GM21737 (cell line): ENCODE results near the gene RET.
A peak's percentile ranks its signal among the peaks of the same experiment; 100 is the strongest.

Experiments used
- ATAC-seq: cut with Tn5 transposase; IDR thresholded peaks from one replicate; pipeline ENCODE4 v1.9.1; 2021; ENCODE audit warnings: mild to moderate bottlenecking, moderate library complexity; ENCODE audit not compliant: unreplicated experiment

RET gene

GRCh38 chr10:43118631-43119415, 42.0 kb downstream of the RET start:
- ATAC-seq: no peak

GRCh38 chr10:43119416-43120115, 42.7 kb downstream of the RET start:
- ATAC-seq: no peak

GRCh38 chr10:43120116-43120928, 43.5 kb downstream of the RET start:
- ATAC-seq: no peak

- peak; percentile 86 for ATAC-seq
Observed at GRCh38 chr10:43120929-43121314, 44.1 kb downstream of the RET start.

GRCh38 chr10:43121444-43121843, 44.6 kb downstream of the RET start:
- ATAC-seq: no peak

- no peak for ATAC-seq
Observed at GRCh38 chr10:43122096-43122495, 45.2 kb downstream of the RET start.

GRCh38 chr10:43122826-43123225, 46.0 kb downstream of the RET start:
- ATAC-seq: no peak

GRCh38 chr10:43123361-43124093, 46.7 kb downstream of the RET start:
- no peak for ATAC-seq

GRCh38 chr10:43124094-43124521, 47.2 kb downstream of the RET start:
- no peak for ATAC-seq

GRCh38 chr10:43124574-43125273, 47.9 kb downstream of the RET start:
- ATAC-seq: no peak

- no peak for ATAC-seq
Observed at GRCh38 chr10:43125274-43125845, 48.5 kb downstream of the RET start.

GRCh38 chr10:43125881-43126731, 49.2 kb downstream of the RET start:
- no peak for ATAC-seq

GRCh38 chr10:43126759-43127424, 50.0 kb downstream of the RET start:
- no peak for ATAC-seq

- no peak for ATAC-seq
Observed at GRCh38 chr10:43127442-43127841, 50.6 kb downstream of the RET start.

GRCh38 chr10:43128331-43128730, 51.5 kb downstream of the RET start:
- ATAC-seq: no peak

- ATAC-seq: peak; percentile 59
Observed at GRCh38 chr10:43128958-43129706, 52.3 kb downstream of the RET start.

GRCh38 chr10:43130770-43131171, 53.9 kb downstream of the RET start:
- ATAC-seq: no peak

- ATAC-seq: no peak
Observed at GRCh38 chr10:43131256-43131655, 54.4 kb downstream of the RET start.
